SH-SY5Y (cell line): ENCODE measurements around the gene DYRK2.

Source experiments
- GATA2 ChIP-seq: IDR thresholded peaks from 2 replicates; pipeline ENCODE4 v1.6.1; 2011; ENCODE audit warnings: mild to moderate bottlenecking, low read depth, low read length
- GATA3 ChIP-seq: IDR thresholded peaks from 2 replicates; pipeline ENCODE4 v1.6.1; 2011; ENCODE audit warnings: low read depth, mild to moderate bottlenecking, low read length, moderate library complexity

- TF ChIP-seq GATA2 (no peak), GATA3 (no peak)
Observed at GRCh38 chr12:67669934-67670631, 21.5 kb downstream of the DYRK2 start.
